MCF 10A (cell line): ENCODE data around the gene BRICD5. TPM values are rescaled to one million over a fixed set of nuclear protein-coding genes. Genes with fewer than 3 reads are reported as not detected.

Experiments used
- BruUV-seq: library from RNA; stranded (reverse); fragments of 400-500 nt; replicated peaks from 2 replicates; lab custom pipeline; 2021; lab: Mats Ljungman, UMichigan
- CTCF ChIA-PET: fragments of 300-600 bp; sonication (Branson Sonifier 250); formaldehyde crosslinking; extraction: SDS; loops from one replicate; lab custom pipeline; 2021; ENCODE audit warnings: antibody characterized with exemption, inconsistent platforms; lab: Yijun Ruan, JAX
- POLR2A ChIA-PET: fragments of 300-600, 350-650 bp; sonication (Branson Sonifier 250); formaldehyde crosslinking; extraction: SDS; loops from one replicate; lab custom pipeline; 2020; ENCODE audit warnings: antibody characterized with exemption, inconsistent platforms; lab: Yijun Ruan, JAX
- DNase-seq: peaks from one replicate; pipeline ENCODE4 v3.0.0-alpha.2; 2018; ENCODE audit not compliant: unreplicated experiment
- H3K27ac Mint-ChIP-seq: one replicate; pipeline ENCODE4 v1.8.0; 2022; ENCODE audit warnings: mild to moderate bottlenecking, low read depth, mixed read lengths; ENCODE audit not compliant: unreplicated experiment
- H3K27me3 Mint-ChIP-seq: one replicate; pipeline ENCODE4 v1.8.0; 2022; ENCODE audit warnings: mixed read lengths; ENCODE audit not compliant: insufficient read depth, unreplicated experiment
- H3K36me3 Mint-ChIP-seq: one replicate; pipeline ENCODE4 v1.8.0; 2022; ENCODE audit warnings: mild to moderate bottlenecking, moderate library complexity, mixed read lengths; ENCODE audit not compliant: insufficient read depth, unreplicated experiment
- H3K4me1 Mint-ChIP-seq: one replicate; pipeline ENCODE4 v1.8.0; 2022; ENCODE audit warnings: mixed read lengths; ENCODE audit not compliant: insufficient read depth, unreplicated experiment
- H3K4me3 Mint-ChIP-seq: one replicate; pipeline ENCODE4 v1.8.0; 2022; ENCODE audit warnings: mild to moderate bottlenecking, moderate library complexity, mixed read lengths; ENCODE audit not compliant: unreplicated experiment
- H3K9me3 Mint-ChIP-seq: one replicate; pipeline ENCODE4 v1.8.0; 2022; ENCODE audit warnings: mixed read lengths; ENCODE audit not compliant: unreplicated experiment
- intact Hi-C: fragments of 100-400 bp; cut with micrococcal nuclease; formaldehyde crosslinking; loops from 2 replicates; pipeline ENCODE4 v1.14.1; 2022
- total RNA-seq: library from RNA; stranded (reverse); gene quantifications from 2 replicates; pipeline ENCODE4 v1.2.3, GENCODE V29; 2022
- TF ChIP-seq, protein P1 (sequence below): fragments of 200-600 bp; IDR thresholded peaks from one replicate; pipeline ENCODE4 v1.8.0; 2022; ENCODE audit warnings: antibody characterized with exemption, mild to moderate bottlenecking; ENCODE audit not compliant: unreplicated experiment

The BRICD5 gene
- total RNA-seq, 1 experiment from 2014 or later = 4.6 TPM

- Mint-ChIP-seq H3K27me3 (no peaks in the 10 kb centered on the region), H3K4me3 (no peak overlapping the region), H3K36me3 (no peaks in the 10 kb centered on the region), H3K27ac (no peak overlapping the region), H3K4me1 (no peaks in the 10 kb centered on the region), H3K9me3 (no peaks in the 10 kb centered on the region)
- POLR2A ChIA-PET = interaction anchor here (1.1 kb wide), 1 partner anchor 16 kb away, joined by 3 read pairs; no protein-coding TSS in a partner anchor
- TF ChIP-seq, protein P1, sequence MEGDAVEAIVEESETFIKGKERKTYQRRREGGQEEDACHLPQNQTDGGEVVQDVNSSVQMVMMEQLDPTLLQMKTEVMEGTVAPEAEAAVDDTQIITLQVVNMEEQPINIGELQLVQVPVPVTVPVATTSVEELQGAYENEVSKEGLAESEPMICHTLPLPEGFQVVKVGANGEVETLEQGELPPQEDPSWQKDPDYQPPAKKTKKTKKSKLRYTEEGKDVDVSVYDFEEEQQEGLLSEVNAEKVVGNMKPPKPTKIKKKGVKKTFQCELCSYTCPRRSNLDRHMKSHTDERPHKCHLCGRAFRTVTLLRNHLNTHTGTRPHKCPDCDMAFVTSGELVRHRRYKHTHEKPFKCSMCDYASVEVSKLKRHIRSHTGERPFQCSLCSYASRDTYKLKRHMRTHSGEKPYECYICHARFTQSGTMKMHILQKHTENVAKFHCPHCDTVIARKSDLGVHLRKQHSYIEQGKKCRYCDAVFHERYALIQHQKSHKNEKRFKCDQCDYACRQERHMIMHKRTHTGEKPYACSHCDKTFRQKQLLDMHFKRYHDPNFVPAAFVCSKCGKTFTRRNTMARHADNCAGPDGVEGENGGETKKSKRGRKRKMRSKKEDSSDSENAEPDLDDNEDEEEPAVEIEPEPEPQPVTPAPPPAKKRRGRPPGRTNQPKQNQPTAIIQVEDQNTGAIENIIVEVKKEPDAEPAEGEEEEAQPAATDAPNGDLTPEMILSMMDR = no peak
- no TSS peak for BruUV-seq
- CTCF ChIA-PET = no interaction called here
- intact Hi-C loops = no loop called here
- no peak for DNase-seq
These were observed 20.5 kb downstream of the BRICD5 start for GRCh38 chr16:2190002-2190658.

- intact Hi-C loops = no loop called here
- no TSS peak for BruUV-seq
- Mint-ChIP-seq H3K4me1 (no peaks in the 10 kb centered on the region), H3K27me3 (no peaks in the 10 kb centered on the region), H3K36me3 (no peaks in the 10 kb centered on the region), H3K4me3 (no peak overlapping the region), H3K27ac (no peak overlapping the region), H3K9me3 (no peaks in the 10 kb centered on the region)
- TF ChIP-seq, protein P1 = no peak
- ChIA-PET POLR2A (interaction anchor here (0.6 to 1.1 kb wide), 3 partner anchors 16 to 393 kb away, joined by 3 read pairs; no protein-coding TSS in a partner anchor), CTCF (no interaction called here)
- DNase-seq = no peak
These were observed 21.3 kb downstream of the BRICD5 start for GRCh38 chr16:2189252-2189893.

DNA sequence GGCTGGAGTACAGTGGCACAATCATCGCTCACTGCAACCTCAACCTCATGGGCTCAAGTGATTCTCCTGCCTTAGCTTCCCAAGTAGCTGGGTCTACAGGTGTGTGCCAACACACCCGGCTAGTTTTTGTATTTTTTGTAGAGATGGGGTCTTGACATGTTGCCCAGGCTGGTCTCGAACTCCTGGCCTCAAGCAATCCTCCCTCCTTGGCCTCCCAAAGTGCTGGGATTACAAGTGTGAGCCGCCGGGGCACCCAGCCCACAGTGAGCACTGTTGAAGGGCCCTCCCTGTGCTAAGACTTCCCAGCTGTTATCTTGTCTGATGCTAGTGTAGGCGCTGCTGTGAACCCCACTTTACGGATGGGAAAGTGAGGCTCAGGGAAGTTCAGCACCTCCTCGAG lies 22.3 kb downstream of the BRICD5 start:
- H3K4me1 Mint-ChIP-seq = no peaks in the 10 kb centered on the region
- H3K27me3 Mint-ChIP-seq = no peaks in the 10 kb centered on the region
- TF ChIP-seq, protein P1 = no peak
- H3K36me3 Mint-ChIP-seq = no peaks in the 10 kb centered on the region
- CTCF ChIA-PET = interaction anchor here (0.7 kb wide), 1 partner anchor 37 kb away, joined by 3 read pairs; no protein-coding TSS in a partner anchor
- no peak overlapping the region for H3K4me3 Mint-ChIP-seq
- POLR2A ChIA-PET = interaction anchor here (1.0 kb wide), 1 partner anchor 41 kb away, joined by 3 read pairs; no protein-coding TSS in a partner anchor
- intact Hi-C loops = no loop called here
- no peak overlapping the region for H3K27ac Mint-ChIP-seq
- no peaks in the 10 kb centered on the region for H3K9me3 Mint-ChIP-seq
- DNase-seq = no peak
- BruUV-seq = no TSS peak

DNA sequence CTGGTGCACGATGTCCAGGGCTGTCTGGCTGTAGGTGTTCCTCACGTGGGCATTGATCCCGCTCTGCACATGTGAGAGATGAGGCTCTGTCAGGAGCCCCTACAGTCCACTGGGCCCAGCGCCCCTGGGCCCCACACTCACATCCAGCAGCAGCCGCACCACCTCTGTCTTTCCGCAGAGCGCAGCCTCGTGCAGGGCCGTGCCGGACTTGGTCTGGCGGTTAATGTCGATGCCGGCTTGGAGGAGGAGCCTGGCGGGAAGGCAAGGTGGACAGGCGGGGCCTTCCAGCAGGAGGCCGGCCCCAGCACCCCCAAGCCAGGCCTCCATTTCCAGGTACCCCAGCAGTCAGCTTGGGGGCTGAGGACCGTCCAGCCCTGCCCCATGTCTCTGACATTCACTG lies 23.5 kb downstream of the BRICD5 start:
- Mint-ChIP-seq H3K27ac (no peak overlapping the region), H3K27me3 (no peaks in the 10 kb centered on the region), H3K36me3 (no peaks in the 10 kb centered on the region), H3K4me3 (no peak overlapping the region), H3K4me1 (peaks cover 3% of the 10 kb centered on the region), H3K9me3 (no peaks in the 10 kb centered on the region)
- no peak for DNase-seq
- no TSS peak for BruUV-seq
- intact Hi-C loops = no loop called here
- TF ChIP-seq, protein P1 = no peak
- ChIA-PET CTCF (no interaction called here), POLR2A (interaction anchor here (0.8 kb wide), 1 partner anchor 32 kb away, joined by 4 read pairs; the partner anchor contains the start of gene TRAF7)
